ENCODE results near the gene ADGRA3.

ADGRA3 gene

GRCh38 chr4:22458098-22458497 lies 57.8 kb downstream of the ADGRA3 start:
- no peak for TF ChIP-seq CTCF (IDR thresholded peaks at IDR 0.05; ENCODE audit: borderline replicate concordance, control extremely low read depth, extremely low read depth, insufficient read depth, missing control alignments)
- DNase-seq (ENCODE audit: low spot score), result no peak
- in situ Hi-C loops (cut with MboI; ENCODE audit: low sequenced_read_pairs, unreplicated experiment), result no loop called here

GRCh38 chr4:22457348-22457747 lies 58.5 kb downstream of the ADGRA3 start:
- TF ChIP-seq CTCF (IDR thresholded peaks at IDR 0.05; ENCODE audit: borderline replicate concordance, control extremely low read depth, extremely low read depth, insufficient read depth, missing control alignments), result no peak
- in situ Hi-C loops (cut with MboI; ENCODE audit: low sequenced_read_pairs, unreplicated experiment), result no loop called here
- DNase-seq (ENCODE audit: low spot score), result no peak

- no peak for DNase-seq (ENCODE audit: low spot score)
- TF ChIP-seq CTCF (IDR thresholded peaks at IDR 0.05; ENCODE audit: borderline replicate concordance, control extremely low read depth, extremely low read depth, insufficient read depth, missing control alignments), result no peak
- in situ Hi-C loops (cut with MboI; ENCODE audit: low sequenced_read_pairs, unreplicated experiment), result no loop called here
Measured at GRCh38 chr4:22456291-22456690, 59.6 kb downstream of the ADGRA3 start.

GRCh38 chr4:22454955-22455354 lies 60.9 kb downstream of the ADGRA3 start:
- in situ Hi-C loops (cut with MboI; ENCODE audit: low sequenced_read_pairs, unreplicated experiment), result no loop called here
- TF ChIP-seq CTCF (IDR thresholded peaks at IDR 0.05; ENCODE audit: borderline replicate concordance, control extremely low read depth, extremely low read depth, insufficient read depth, missing control alignments), result no peak
- DNase-seq (ENCODE audit: low spot score), result no peak

GRCh38 chr4:22454216-22454838 lies 61.5 kb downstream of the ADGRA3 start:
- TF ChIP-seq CTCF (IDR thresholded peaks at IDR 0.05; ENCODE audit: borderline replicate concordance, control extremely low read depth, extremely low read depth, insufficient read depth, missing control alignments), result no peak
- in situ Hi-C loops (cut with MboI; ENCODE audit: low sequenced_read_pairs, unreplicated experiment), result no loop called here
- DNase-seq (ENCODE audit: low spot score), result no peak

- in situ Hi-C loops (cut with MboI; ENCODE audit: low sequenced_read_pairs, unreplicated experiment), result no loop called here
- no peak for TF ChIP-seq CTCF (IDR thresholded peaks at IDR 0.05; ENCODE audit: borderline replicate concordance, control extremely low read depth, extremely low read depth, insufficient read depth, missing control alignments)
- no peak for DNase-seq (ENCODE audit: low spot score)
Measured at GRCh38 chr4:22444813-22445212, 71.1 kb downstream of the ADGRA3 start.
